SK-N-MC (cell line): ENCODE measurements around the gene EMSY.

Experiments
- EZH2 ChIP-seq: fragments of 200-600 bp; sonication (generic); IDR thresholded peaks from one replicate; pipeline ENCODE4 v1.6.1; 2017; ENCODE audit warnings: antibody characterized with exemption
- POLR2AphosphoS5 ChIP-seq: IDR thresholded peaks from 2 replicates; pipeline ENCODE4 v1.6.1; 2012; ENCODE audit warnings: mild to moderate bottlenecking, low read depth, low read length, borderline replicate concordance

GRCh38 chr11:76466666-76467065 is 21.8 kb downstream of the EMSY start:
- TF ChIP-seq POLR2AphosphoS5 (no peak), EZH2 (no peak)
